ENCODE results near the gene ENOX1.

The ENOX1 gene

GRCh38 chr13:43647471-43647870 is 139.3 kb downstream of the ENOX1 start:
- no peaks in the 10 kb centered on the region for H3K36me3 ChIP-seq
- intact Hi-C loops (cut with DNase I; ENCODE audit: low total_unique reads): no loop called here
- H3K27me3 ChIP-seq: no peaks in the 10 kb centered on the region
- H3K4me3 ChIP-seq: no peak overlapping the region
- TF ChIP-seq CTCF (IDR thresholded peaks at IDR 0.05): no peak
- no peak overlapping the region for H3K27ac ChIP-seq
- no peaks in the 10 kb centered on the region for H3K4me1 ChIP-seq
- DNase-seq: no peak
- H3K9me3 ChIP-seq: no peaks in the 10 kb centered on the region

- intact Hi-C loops (cut with DNase I; ENCODE audit: low total_unique reads): no loop called here
- Histone ChIP-seq H3K27ac (no peak overlapping the region), H3K9me3 (no peaks in the 10 kb centered on the region), H3K27me3 (no peaks in the 10 kb centered on the region), H3K4me3 (no peak overlapping the region), H3K36me3 (no peaks in the 10 kb centered on the region), H3K4me1 (no peaks in the 10 kb centered on the region)
- no peak for DNase-seq
- TF ChIP-seq CTCF (IDR thresholded peaks at IDR 0.05): no peak
These were observed 146.3 kb downstream of the ENOX1 start for GRCh38 chr13:43640476-43640875.

GRCh38 chr13:43631106-43631505 is 155.7 kb downstream of the ENOX1 start:
- Histone ChIP-seq H3K4me1 (no peaks in the 10 kb centered on the region), H3K36me3 (no peaks in the 10 kb centered on the region), H3K27ac (no peak overlapping the region), H3K4me3 (no peak overlapping the region), H3K27me3 (no peaks in the 10 kb centered on the region), H3K9me3 (no peaks in the 10 kb centered on the region)
- DNase-seq: no peak
- intact Hi-C loops (cut with DNase I; ENCODE audit: low total_unique reads): no loop called here
- no peak for TF ChIP-seq CTCF (IDR thresholded peaks at IDR 0.05)

- H3K4me3 ChIP-seq: no peak overlapping the region
- H3K27me3 ChIP-seq: no peaks in the 10 kb centered on the region
- H3K36me3 ChIP-seq: no peaks in the 10 kb centered on the region
- H3K9me3 ChIP-seq: no peaks in the 10 kb centered on the region
- intact Hi-C loops (cut with DNase I; ENCODE audit: low total_unique reads): no loop called here
- H3K27ac ChIP-seq: no peak overlapping the region
- no peak for TF ChIP-seq CTCF (IDR thresholded peaks at IDR 0.05)
- no peaks in the 10 kb centered on the region for H3K4me1 ChIP-seq
- no peak for DNase-seq
These were observed 156.9 kb downstream of the ENOX1 start for GRCh38 chr13:43629691-43630480.

DNA sequence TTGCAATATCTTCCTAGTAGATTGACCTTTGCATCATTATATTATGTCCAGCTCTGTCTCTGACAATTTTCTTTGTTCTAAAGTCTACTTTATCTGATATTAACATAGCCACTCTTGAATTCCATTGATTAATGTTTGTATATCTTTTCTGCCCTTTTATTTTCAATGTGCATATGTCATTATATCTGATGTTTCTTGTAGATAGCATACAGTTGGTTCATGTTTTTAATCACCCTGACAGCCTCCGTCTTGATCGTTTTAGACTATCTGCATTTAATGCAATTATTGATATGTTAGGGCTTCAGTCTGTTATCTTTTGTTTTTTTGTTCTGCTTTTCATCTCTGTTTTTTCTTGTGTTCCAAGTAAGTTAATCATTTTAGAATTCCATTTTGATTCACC is 159.8 kb downstream of the ENOX1 start:
- no peaks in the 10 kb centered on the region for H3K9me3 ChIP-seq
- H3K27me3 ChIP-seq: no peaks in the 10 kb centered on the region
- no peak overlapping the region for H3K27ac ChIP-seq
- no peak for DNase-seq
- TF ChIP-seq CTCF (IDR thresholded peaks at IDR 0.05): no peak
- no peaks in the 10 kb centered on the region for H3K4me1 ChIP-seq
- H3K36me3 ChIP-seq: no peaks in the 10 kb centered on the region
- intact Hi-C loops (cut with DNase I; ENCODE audit: low total_unique reads): no loop called here
- H3K4me3 ChIP-seq: no peak overlapping the region

All from tibial artery (tissue), 4 donors.